Measurements from ENCODE around the gene ZNF587B.

DNA sequence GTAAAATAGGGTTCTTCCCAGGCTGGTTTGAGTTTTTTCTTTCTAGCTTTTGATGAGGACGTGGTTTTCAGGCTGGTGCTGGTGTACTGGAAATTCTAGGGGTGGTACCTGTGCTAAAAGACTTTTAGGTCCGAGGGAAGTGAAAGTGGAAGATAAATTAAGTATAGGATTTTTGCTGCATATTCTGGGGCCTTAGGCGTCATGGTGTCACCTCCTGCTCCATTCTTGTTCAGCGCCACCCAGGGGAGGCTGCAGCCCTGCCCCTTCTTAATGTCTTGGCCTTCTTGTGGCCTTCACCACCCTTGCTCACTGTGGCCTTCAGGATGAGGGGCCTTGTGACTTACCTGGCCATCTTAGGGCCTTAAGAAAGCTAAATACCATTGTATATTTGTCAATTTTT lies 27.8 kb upstream of the ZNF587B start:
- TF ChIP-seq POLR2AphosphoS5 (IDR thresholded peaks at IDR 0.05; ENCODE audit: low read depth, low read length) (no peak), EZH2phosphoT487 (IDR thresholded peaks at IDR 0.05; ENCODE audit: borderline replicate concordance) (no peak)
- TF ChIP-seq, protein P1, sequence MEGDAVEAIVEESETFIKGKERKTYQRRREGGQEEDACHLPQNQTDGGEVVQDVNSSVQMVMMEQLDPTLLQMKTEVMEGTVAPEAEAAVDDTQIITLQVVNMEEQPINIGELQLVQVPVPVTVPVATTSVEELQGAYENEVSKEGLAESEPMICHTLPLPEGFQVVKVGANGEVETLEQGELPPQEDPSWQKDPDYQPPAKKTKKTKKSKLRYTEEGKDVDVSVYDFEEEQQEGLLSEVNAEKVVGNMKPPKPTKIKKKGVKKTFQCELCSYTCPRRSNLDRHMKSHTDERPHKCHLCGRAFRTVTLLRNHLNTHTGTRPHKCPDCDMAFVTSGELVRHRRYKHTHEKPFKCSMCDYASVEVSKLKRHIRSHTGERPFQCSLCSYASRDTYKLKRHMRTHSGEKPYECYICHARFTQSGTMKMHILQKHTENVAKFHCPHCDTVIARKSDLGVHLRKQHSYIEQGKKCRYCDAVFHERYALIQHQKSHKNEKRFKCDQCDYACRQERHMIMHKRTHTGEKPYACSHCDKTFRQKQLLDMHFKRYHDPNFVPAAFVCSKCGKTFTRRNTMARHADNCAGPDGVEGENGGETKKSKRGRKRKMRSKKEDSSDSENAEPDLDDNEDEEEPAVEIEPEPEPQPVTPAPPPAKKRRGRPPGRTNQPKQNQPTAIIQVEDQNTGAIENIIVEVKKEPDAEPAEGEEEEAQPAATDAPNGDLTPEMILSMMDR (IDR thresholded peaks at IDR 0.05 in 2 of 3, conservative IDR thresholded peaks at IDR 0.05 in 1 of 3; ENCODE audit: borderline replicate concordance in 1 of 3, insufficient read depth in 1 of 3, low read depth in 2 of 3, low read length in 2 of 3) = no peak
